HL-60 (cell line): ENCODE data around the gene OGFR.

Experiments
- DNase-seq, 2 experiments: peaks; one replicate each; pipeline ENCODE4 v3.0.0-alpha.2; 2010 to 2020; ENCODE audit warnings: low read depth in 1 of 2, low spot score in 1 of 2
- H3K27ac ChIP-seq: fragments of 250-450 bp; sonication (Bioruptor Pico); replicated peaks from 2 replicates; pipeline ENCODE4 v1.5.1; 2020; ENCODE audit warnings: mild to moderate bottlenecking, moderate library complexity
- H3K27me3 ChIP-seq: fragments of 250-450 bp; sonication (Bioruptor Pico); 2 replicates; pipeline ENCODE4 v1.5.1; 2021; ENCODE audit warnings: mild to moderate bottlenecking, moderate library complexity; ENCODE audit not compliant: insufficient read depth, poor library complexity, severe bottlenecking
- H3K4me3 ChIP-seq: replicated peaks from 2 replicates; pipeline ENCODE4 v1.5.1; 2011; ENCODE audit warnings: mild to moderate bottlenecking, control low read depth, low read length; ENCODE audit not compliant: insufficient read depth
- GABPA ChIP-seq: IDR thresholded peaks from 2 replicates; pipeline ENCODE4 v1.6.1; 2012; ENCODE audit warnings: low read depth
- POLR2AphosphoS5 ChIP-seq: IDR thresholded peaks from 2 replicates; pipeline ENCODE4 v1.6.1; 2012; ENCODE audit warnings: low read depth
- REST ChIP-seq: IDR thresholded peaks from 2 replicates; pipeline ENCODE4 v1.6.1; 2012; ENCODE audit warnings: low read depth; ENCODE audit not compliant: insufficient replicate concordance
- SPI1 ChIP-seq: IDR thresholded peaks from 2 replicates; pipeline ENCODE4 v1.6.1; 2012; ENCODE audit warnings: low read depth, mild to moderate bottlenecking, borderline replicate concordance
- TF ChIP-seq, protein P1 (sequence below): IDR thresholded peaks from one replicate; pipeline ENCODE4 v1.5.1; 2011; ENCODE audit warnings: low read length, control low read depth, inconsistent platforms; ENCODE audit not compliant: insufficient read depth

Gene OGFR

DNA sequence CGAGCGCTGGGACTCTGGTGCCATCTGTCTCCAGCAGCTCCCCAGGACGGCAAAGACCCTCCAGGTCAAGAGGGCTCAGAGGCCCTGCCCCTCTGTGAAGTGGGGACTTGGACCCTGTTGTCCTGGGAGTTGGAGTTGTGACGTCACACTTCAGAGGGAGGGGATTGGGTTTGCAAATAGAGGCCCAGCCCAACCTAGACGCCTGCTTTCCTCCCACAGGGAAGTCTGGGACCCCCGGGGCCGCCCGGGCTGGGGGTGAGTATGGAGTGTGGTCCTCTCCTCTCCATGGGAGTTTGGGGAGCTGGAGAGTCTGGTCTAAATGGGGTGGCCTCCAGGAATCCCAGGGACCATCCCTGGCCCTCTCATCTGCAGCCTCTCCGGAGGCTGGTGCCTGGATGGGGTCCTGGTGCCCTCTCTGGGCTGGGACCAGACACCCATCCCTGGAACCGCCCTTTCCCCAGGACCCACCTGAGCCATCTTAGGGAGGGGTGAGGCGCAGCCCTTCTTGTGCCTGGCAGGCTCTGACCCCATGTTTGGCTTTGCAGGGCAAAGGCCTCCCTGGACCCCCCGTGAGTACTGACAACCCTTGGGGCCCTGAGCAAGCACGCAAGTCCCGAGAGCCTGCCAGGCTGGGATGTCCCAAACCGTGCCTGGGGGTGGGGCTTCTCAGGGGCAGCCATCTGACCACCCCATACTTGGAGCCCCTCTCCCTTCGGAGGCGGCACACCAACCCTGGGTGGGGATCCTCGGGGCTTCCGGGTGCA lies 16.5 kb downstream of the OGFR start:
- no peak for DNase-seq
- TF ChIP-seq, protein P1, sequence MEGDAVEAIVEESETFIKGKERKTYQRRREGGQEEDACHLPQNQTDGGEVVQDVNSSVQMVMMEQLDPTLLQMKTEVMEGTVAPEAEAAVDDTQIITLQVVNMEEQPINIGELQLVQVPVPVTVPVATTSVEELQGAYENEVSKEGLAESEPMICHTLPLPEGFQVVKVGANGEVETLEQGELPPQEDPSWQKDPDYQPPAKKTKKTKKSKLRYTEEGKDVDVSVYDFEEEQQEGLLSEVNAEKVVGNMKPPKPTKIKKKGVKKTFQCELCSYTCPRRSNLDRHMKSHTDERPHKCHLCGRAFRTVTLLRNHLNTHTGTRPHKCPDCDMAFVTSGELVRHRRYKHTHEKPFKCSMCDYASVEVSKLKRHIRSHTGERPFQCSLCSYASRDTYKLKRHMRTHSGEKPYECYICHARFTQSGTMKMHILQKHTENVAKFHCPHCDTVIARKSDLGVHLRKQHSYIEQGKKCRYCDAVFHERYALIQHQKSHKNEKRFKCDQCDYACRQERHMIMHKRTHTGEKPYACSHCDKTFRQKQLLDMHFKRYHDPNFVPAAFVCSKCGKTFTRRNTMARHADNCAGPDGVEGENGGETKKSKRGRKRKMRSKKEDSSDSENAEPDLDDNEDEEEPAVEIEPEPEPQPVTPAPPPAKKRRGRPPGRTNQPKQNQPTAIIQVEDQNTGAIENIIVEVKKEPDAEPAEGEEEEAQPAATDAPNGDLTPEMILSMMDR, result no peak
- TF ChIP-seq SPI1 (no peak), REST (no peak), POLR2AphosphoS5 (no peak), GABPA (no peak)
- Histone ChIP-seq H3K27me3 (peaks cover 12% of the 10 kb centered on the region), H3K4me3 (no peak overlapping the region), H3K27ac (no peak overlapping the region)

DNA sequence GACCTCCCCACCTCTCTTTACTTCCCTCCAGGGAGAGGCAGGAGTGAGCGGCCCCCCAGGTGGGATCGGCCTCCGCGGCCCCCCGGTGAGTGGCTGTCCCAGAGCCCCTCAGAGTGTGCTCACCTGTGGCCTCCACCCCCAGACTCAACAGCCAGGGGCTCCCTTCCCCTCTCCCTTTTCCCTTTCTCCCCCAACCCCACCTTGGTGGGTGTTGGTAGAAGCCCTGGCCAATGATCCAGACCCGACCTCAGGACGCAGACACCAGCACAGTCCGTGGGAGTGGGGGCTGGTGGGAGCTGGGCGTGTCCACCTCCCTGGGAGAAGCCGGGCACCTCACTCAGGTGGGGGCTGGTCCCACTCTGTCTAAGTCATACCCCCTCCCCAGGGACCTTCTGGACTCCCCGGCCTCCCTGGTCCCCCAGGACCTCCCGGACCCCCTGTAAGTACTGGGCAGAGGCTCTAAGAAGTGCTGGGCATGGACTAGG lies 17.1 kb downstream of the OGFR start:
- no peak overlapping the region for H3K4me3 ChIP-seq
- TF ChIP-seq POLR2AphosphoS5 (no peak), SPI1 (no peak), GABPA (no peak), REST (no peak)
- TF ChIP-seq, protein P1, result no peak
- H3K27ac ChIP-seq, result no peak overlapping the region
- peaks cover 7% of the 10 kb centered on the region for H3K27me3 ChIP-seq
- DNase-seq, result no peak

DNA sequence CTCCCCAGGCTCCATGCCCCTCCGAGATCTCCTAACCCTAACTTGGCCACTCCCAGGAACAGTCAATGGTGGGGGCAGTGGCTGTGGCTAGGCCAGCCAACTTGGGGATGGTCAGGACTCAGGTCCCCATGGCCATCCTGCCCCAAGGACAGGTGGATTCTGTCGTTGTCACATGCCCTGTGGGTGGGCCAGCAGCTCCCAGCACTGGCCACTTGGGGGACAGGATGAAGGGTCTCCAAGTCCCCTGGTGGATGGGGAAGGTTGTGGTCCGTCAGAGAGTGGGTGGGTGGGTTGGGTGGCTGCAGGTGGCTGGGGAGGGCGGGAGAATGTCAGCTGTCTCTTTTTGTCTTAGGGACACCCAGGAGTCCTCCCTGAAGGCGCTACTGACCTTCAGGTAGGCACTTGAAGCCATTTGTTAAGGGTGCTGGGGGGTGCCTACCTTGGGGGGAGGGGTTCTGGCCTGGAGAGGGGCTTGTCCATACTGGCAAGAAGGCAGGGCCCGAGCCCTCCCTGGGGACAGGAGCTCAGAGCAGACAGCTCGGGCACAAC lies 17.7 kb downstream of the OGFR start:
- H3K4me3 ChIP-seq, result no peak overlapping the region
- DNase-seq, result no peak
- TF ChIP-seq, protein P1, result no peak
- H3K27me3 ChIP-seq, result peaks cover 5% of the 10 kb centered on the region
- H3K27ac ChIP-seq, result no peak overlapping the region
